GM19328 (cell line): ENCODE results near the gene SUPV3L1.

Experiments
- ATAC-seq: cut with Tn5 transposase; IDR thresholded peaks from one replicate; pipeline ENCODE4 v1.9.1; 2021; ENCODE audit warnings: mild to moderate bottlenecking, moderate library complexity; ENCODE audit not compliant: unreplicated experiment

The SUPV3L1 gene

DNA sequence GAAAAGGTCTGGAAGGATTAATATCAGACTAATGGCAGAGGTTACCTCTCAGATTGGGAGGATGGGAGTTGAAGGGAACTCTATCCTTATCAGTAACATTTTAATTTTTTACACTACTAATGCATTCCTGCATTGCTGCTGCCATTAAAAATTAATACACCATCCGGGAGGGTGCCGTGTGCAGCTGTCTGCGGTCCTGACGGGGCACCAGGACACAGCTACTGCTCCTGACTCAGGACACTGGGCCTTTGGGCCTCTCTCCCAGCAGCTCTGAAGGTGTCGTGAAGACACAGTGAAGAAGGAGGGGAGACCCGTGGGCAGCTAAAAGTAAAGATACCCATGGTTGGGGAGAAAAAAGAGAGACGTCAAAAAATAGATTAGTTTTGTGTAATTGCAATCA is 74.8 kb downstream of the SUPV3L1 start:
- ATAC-seq, result no peak
